K562 (cell line): ENCODE results near the gene GNAQ. TPM values are rescaled to one million over a fixed set of nuclear protein-coding genes. Genes with fewer than 3 reads are reported as not detected.

ENCODE experiments used
- ATAC-seq: fragments of 200-7000 bp; cut with Tn5 transposase; 3 replicates; pipeline ENCODE4 v1.9.1; 2020; ENCODE audit warnings: moderate library complexity
- BruUV-seq: library from RNA; stranded (reverse); fragments of 400-500 nt; replicated peaks from 2 replicates; lab custom pipeline; 2021; lab: Mats Ljungman, UMichigan
- CTCF ChIA-PET: fragments of 300-600 bp; formaldehyde crosslinking; extraction: SDS; loops from one replicate; lab custom pipeline; 2021; ENCODE audit warnings: low intra/inter-chr PET ratio; lab: Yijun Ruan, JAX
- POLR2A ChIA-PET: fragments of 300-600, 350-650 bp; sonication (Branson Sonifier 250); formaldehyde crosslinking; extraction: SDS; loops from one replicate; lab custom pipeline; 2021; ENCODE audit warnings: antibody characterized with exemption, inconsistent platforms; lab: Yijun Ruan, JAX
- DNase-seq, 4 experiments: peaks; one replicate each; pipeline versions ENCODE4 v3.0.0 to v3.0.0-alpha.2; 2011 to 2018; ENCODE audit warnings: low spot score in 3 of 4, mixed read lengths in 3 of 4; ENCODE audit errors: extremely low read depth in 1 of 4
- FAIRE-seq: peaks from 2 replicates; lab custom pipeline; 2011; peaks lifted over from hg19 to GRCh38; lab: Jason Lieb, UNC
- H2AFZ ChIP-seq: 2 replicates; pipeline ENCODE4 v1.6.0; 2011; ENCODE audit warnings: low read depth, low read length, control low read depth, inconsistent platforms
- H3K27ac ChIP-seq: fragments of 200-600 bp; 3 replicates; pipeline ENCODE4 v1.8.0; 2011; ENCODE audit warnings: low read depth, mild to moderate bottlenecking, control low read depth, inconsistent platforms, low read length, moderate library complexity, mixed read lengths; ENCODE audit errors: extremely low read depth
- H3K27me3 ChIP-seq, 2 experiments: fragments of 300-600 bp in 1 of 2; 2 replicates in 1 of 2; 3 replicates in 1 of 2; pipeline versions ENCODE4 v1.6.0 to v1.8.0; 2011; ENCODE audit warnings: inconsistent platforms in 2 of 2, low read length in 2 of 2, mild to moderate bottlenecking in 1 of 2, mixed read lengths in 1 of 2, moderate library complexity in 1 of 2; ENCODE audit not compliant: control insufficient read depth in 2 of 2, insufficient read depth in 2 of 2
- H3K36me3 ChIP-seq: fragments of 300-600 bp; 3 replicates; pipeline ENCODE4 v1.8.0; 2011; ENCODE audit warnings: mild to moderate bottlenecking, low read length, inconsistent platforms; ENCODE audit not compliant: control insufficient read depth, insufficient read depth
- H3K4me1 ChIP-seq, 2 experiments: fragments of 200-600 bp in 1 of 2; replicated peaks in 1 of 2; 2 replicates in 1 of 2; 3 replicates in 1 of 2; pipeline versions ENCODE4 v1.5.1 to v1.8.0; 2011; ENCODE audit warnings: inconsistent platforms in 2 of 2, low read length in 2 of 2, mild to moderate bottlenecking in 1 of 2, mixed read lengths in 1 of 2, moderate library complexity in 1 of 2; ENCODE audit not compliant: control insufficient read depth in 2 of 2, insufficient read depth in 2 of 2
- H3K4me2 ChIP-seq: 2 replicates; pipeline ENCODE4 v1.6.1; 2011; ENCODE audit warnings: low read length, control low read depth, inconsistent platforms, mixed read lengths; ENCODE audit not compliant: insufficient read depth
- H3K4me3 ChIP-seq: fragments of 200-600 bp; sonication (generic), shearing (Covaris generic); 2 replicates; pipeline ENCODE4 v1.5.1; 2016; ENCODE audit warnings: control low read depth, inconsistent platforms
- H3K79me2 ChIP-seq: fragments of 200-600 bp; 3 replicates; pipeline ENCODE4 v1.8.0; 2011; ENCODE audit warnings: low read length, inconsistent platforms; ENCODE audit not compliant: control insufficient read depth, insufficient read depth
- H3K9ac ChIP-seq, 2 experiments: 2 replicates each; pipeline versions ENCODE4 v1.6.0 to v1.6.1; 2011; ENCODE audit warnings: low read depth in 2 of 2, low read length in 2 of 2, control low read depth in 1 of 2, inconsistent platforms in 1 of 2, mild to moderate bottlenecking in 1 of 2, mixed read lengths in 1 of 2; ENCODE audit not compliant: insufficient read depth in 1 of 2
- H3K9me1 ChIP-seq: one replicate; pipeline ENCODE4 v1.6.0; 2011; ENCODE audit warnings: inconsistent platforms, mild to moderate bottlenecking, low read length, moderate library complexity; ENCODE audit not compliant: control insufficient read depth, insufficient read depth
- H3K9me3 ChIP-seq: replicated peaks from 2 replicates; pipeline ENCODE4 v1.5.1; 2011; ENCODE audit warnings: low read depth, low read length, inconsistent platforms; ENCODE audit not compliant: control insufficient read depth, insufficient read depth
- H4K20me1 ChIP-seq: replicated peaks from 2 replicates; pipeline ENCODE4 v1.6.1; 2011; ENCODE audit warnings: low read length, inconsistent platforms, mixed read lengths; ENCODE audit not compliant: control insufficient read depth, insufficient read depth
- DDX20 ChIP-seq: fragments of 450-650 bp; IDR thresholded peaks from 2 replicates; pipeline ENCODE4 v1.6.1; 2016; ENCODE audit warnings: missing genetic modification characterization, low read depth, mild to moderate bottlenecking, missing compliant biosample characterization, moderate library complexity
- EZH2 ChIP-seq: IDR thresholded peaks from 2 replicates; pipeline ENCODE4 v1.6.1; 2012; ENCODE audit warnings: low read depth, mild to moderate bottlenecking, inconsistent platforms, low read length, borderline replicate concordance
- HMGXB4 ChIP-seq: sonication (generic); formaldehyde crosslinking; IDR thresholded peaks from 2 replicates; pipeline ENCODE4 v1.8.1; 2023; ENCODE audit warnings: mild to moderate bottlenecking, missing genetic modification reagents
- MCM3 ChIP-seq: fragments of 450-650 bp; IDR thresholded peaks from 2 replicates; pipeline ENCODE4 v1.6.1; 2016
- MED1 ChIP-seq: sonication (generic); formaldehyde crosslinking; IDR thresholded peaks from 2 replicates; pipeline ENCODE4 v1.8.1; 2023; ENCODE audit warnings: missing genetic modification reagents, borderline replicate concordance
- MTF1 ChIP-seq: fragments of 250-450 bp; sonication (Bioruptor Pico); IDR thresholded peaks from 2 replicates; pipeline ENCODE4 v1.9.0; 2021; ENCODE audit warnings: moderate library complexity, mild to moderate bottlenecking, inconsistent platforms, borderline replicate concordance
- REST ChIP-seq, 2 experiments: fragments of 450-650 bp; formaldehyde crosslinking in 1 of 2; IDR thresholded peaks; 2 replicates each; pipeline versions ENCODE4 v1.4.0 to v1.6.1; 2014 to 2020; ENCODE audit warnings: mild to moderate bottlenecking in 2 of 2, borderline replicate concordance in 1 of 2, low read depth in 1 of 2
- RFX1 ChIP-seq: fragments of 450-650 bp; IDR thresholded peaks from 2 replicates; pipeline ENCODE4 v1.6.1; 2016; ENCODE audit warnings: mild to moderate bottlenecking, moderate library complexity
- THRAP3 ChIP-seq: fragments of 450-650 bp; IDR thresholded peaks from 2 replicates; pipeline ENCODE4 v1.6.1; 2016; ENCODE audit warnings: mild to moderate bottlenecking, inconsistent platforms, borderline replicate concordance
- ZNF184 ChIP-seq: sonication (generic); formaldehyde crosslinking; IDR thresholded peaks from 2 replicates; pipeline ENCODE4 v1.5.0; 2020; ENCODE audit warnings: missing genetic modification reagents
- ZNF511 ChIP-seq: sonication (generic); formaldehyde crosslinking; IDR thresholded peaks from 2 replicates; pipeline ENCODE4 v1.8.0; 2022; ENCODE audit warnings: mild to moderate bottlenecking, missing genetic modification reagents
- ZNF583 ChIP-seq: fragments of 250-450 bp; sonication (Bioruptor Pico); IDR thresholded peaks from 2 replicates; pipeline ENCODE4 v1.4.0; 2020
- ZNF586 ChIP-seq: fragments of 450-650 bp; formaldehyde crosslinking; conservative IDR thresholded peaks from 2 replicates; pipeline ENCODE4 v1.4.0; 2020; ENCODE audit warnings: mild to moderate bottlenecking, moderate library complexity
- ZNF785 ChIP-seq: fragments of 250-450 bp; sonication (Bioruptor Pico); IDR thresholded peaks from 2 replicates; pipeline ENCODE4 v1.4.0; 2020; ENCODE audit warnings: mild to moderate bottlenecking
- whole genome bisulfite sequencing: fragments of 100-300 bp; shearing (Covaris generic); methylation state at CpG from one replicate; pipeline ENCODE4 v1.1.6; 2016; ENCODE audit warnings: low coverage, mixed read lengths; ENCODE audit not compliant: insufficient coverage; ENCODE audit errors: missing lambda C conversion rate; 5-methylcytosine and 5-hydroxymethylcytosine counted together
- in situ Hi-C: fragments of 300-500 bp; cut with MboI; formaldehyde crosslinking; loops from 4 replicates; pipeline ENCODE4 v1.15.0; 2018; ENCODE audit warnings: inconsistent platforms, mixed read lengths
- intact Hi-C: fragments of 100-400 bp; cut with micrococcal nuclease; formaldehyde crosslinking; loops from 2 replicates; pipeline ENCODE4 v1.14.2; 2022
- polyA plus RNA-seq, 8 experiments: library from polyadenylated mRNA; depleted of rRNA in 4 of 8; stranded (reverse) in 5 of 8; unstranded in 3 of 8; fragments of >200 nt; fragmentation: Nextera tagmentation in 2 of 8; fragmentation: Illumina TruSeq in 1 of 8; extraction: Ambion mirVana in 2 of 8; extraction: Trizol in 1 of 8; gene quantifications; 2 replicates each; pipeline versions ENCODE4 v1.2.1 to v1.2.3, GENCODE V29; 2011 to 2014; ENCODE audit warnings: inconsistent platforms in 1 of 8, missing spikeins in 1 of 8
- total RNA-seq, 7 experiments: library from RNA; depleted of rRNA in 6 of 7; stranded (reverse); fragments of >200 nt in 6 of 7; fragmentation: Illumina TruSeq in 2 of 7; extraction: Trizol in 2 of 7; gene quantifications; 2 replicates each; pipeline versions ENCODE4 v1.2.1 to v1.2.3, GENCODE V29; 2011 to 2021; ENCODE audit warnings: low replicate concordance in 1 of 7

GNAQ gene
- total and polyA plus RNA-seq, 9 of the 15 experiments (the other 6 are each of a cell fraction or from before 2014, with no cell fraction given) = 4.8 to 27.9 (median 17.5) TPM

- no peak for FAIRE-seq
- H3K79me2 ChIP-seq = no peaks in the 10 kb centered on the region; the same call in 2 of the 3 replicates
- CTCF ChIA-PET = interaction anchor here (0.6 kb wide), 1 partner anchor 266 kb away, joined by 3 read pairs; no protein-coding TSS in a partner anchor
- no peak for TF ChIP-seq ZNF583 (CRISPR knock-in tag)
- TF ChIP-seq ZNF511 (CRISPR knock-in tag) = no peak
- TF ChIP-seq ZNF586 (CRISPR knock-in tag) = no peak
- no peak for TF ChIP-seq REST (IDR thresholded peaks at IDR 0.05; ENCODE audit: borderline replicate concordance)
- no peak for TF ChIP-seq REST (CRISPR knock-in tag; IDR thresholded peaks at IDR 0.05; ENCODE audit: low read depth)
- TF ChIP-seq THRAP3 = no peak
- no peak for TF ChIP-seq ZNF785 (CRISPR knock-in tag)
- TF ChIP-seq RFX1 = no peak
- TF ChIP-seq MCM3 = no peak
- no peak for TF ChIP-seq ZNF184 (CRISPR knock-in tag)
- no peak for TF ChIP-seq MTF1 (CRISPR knock-in tag)
- TF ChIP-seq DDX20 (tag) = no peak
- TF ChIP-seq MED1 (CRISPR knock-in tag) = no peak
- no peak for TF ChIP-seq HMGXB4 (CRISPR knock-in tag)
- TF ChIP-seq EZH2 = no peak
Measured at GRCh38 chr9:77771171-77771570, 260.4 kb downstream of the GNAQ start.

More at GRCh38 chr9:77771171-77771570, 260.4 kb downstream of the GNAQ start:
- Histone ChIP-seq H3K4me3 (no peak overlapping the region), H3K4me2 (no peak overlapping the region), H3K27ac (no peak overlapping the region), H3K36me3 (no peaks in the 10 kb centered on the region), H4K20me1 (no peaks in the 10 kb centered on the region), H3K4me1 (no peaks in the 10 kb centered on the region), H3K9me1 (no peaks in the 10 kb centered on the region), H2AFZ (no peak overlapping the region), H3K9ac (no peak overlapping the region), H3K27me3 (no peaks in the 10 kb centered on the region), H3K9me3 (no peaks in the 10 kb centered on the region)
- ATAC-seq (no peak), DNase-seq (no peak)
- whole genome bisulfite sequencing = 84% methylated on average over 3 of the region's 3 CpGs
- intact Hi-C loops = no loop called here
- in situ Hi-C loops = no loop called here
- POLR2A ChIA-PET = interaction anchor here (0.6 to 0.9 kb wide), 2 partner anchors 26 to 541 kb away, joined by 3 read pairs; no protein-coding TSS in a partner anchor
- BruUV-seq = no TSS peak
